WERI-Rb-1 (cell line): Measurements from ENCODE around the gene USP32.

Experiments used
- DNase-seq: peaks from one replicate; pipeline ENCODE4 v3.0.0-alpha.2; 2020
- H3K27ac ChIP-seq: fragments of 250-450 bp; sonication (Bioruptor Pico); 2 replicates; pipeline ENCODE4 v1.5.1; 2020; ENCODE audit warnings: mild to moderate bottlenecking, moderate library complexity
- H3K27me3 ChIP-seq: fragments of 250-450 bp; sonication (Bioruptor Pico); 2 replicates; pipeline ENCODE4 v1.5.1; 2021; ENCODE audit warnings: mild to moderate bottlenecking, low read depth, moderate library complexity; ENCODE audit not compliant: insufficient read depth, severe bottlenecking
- H3K36me3 ChIP-seq: fragments of 250-450 bp; sonication (Bioruptor Pico); 2 replicates; pipeline ENCODE4 v1.5.1; 2020; ENCODE audit warnings: mild to moderate bottlenecking, moderate library complexity
- H3K4me3 ChIP-seq: 2 replicates; pipeline ENCODE4 v1.5.1; 2011; ENCODE audit warnings: low read depth, mild to moderate bottlenecking, control low read depth, low read length
- H3K9me3 ChIP-seq: fragments of 250-450 bp; sonication (Bioruptor Pico); 2 replicates; pipeline ENCODE4 v1.5.1; 2021; ENCODE audit warnings: mild to moderate bottlenecking, moderate library complexity; ENCODE audit not compliant: severe bottlenecking
- CTCF ChIP-seq: IDR thresholded peaks from 2 replicates; pipeline ENCODE4 v1.5.1; 2011; ENCODE audit warnings: low read depth, mild to moderate bottlenecking, control low read depth, inconsistent platforms, low read length

USP32 gene

GRCh38 chr17:60325730-60326524 is 66.0 kb downstream of the USP32 start:
- Histone ChIP-seq H3K9me3 (no peaks in the 10 kb centered on the region), H3K27ac (no peak overlapping the region), H3K4me3 (no peak overlapping the region), H3K27me3 (no peaks in the 10 kb centered on the region), H3K36me3 (peaks cover 8% of the 10 kb centered on the region)
- TF ChIP-seq CTCF: no peak
- no peak for DNase-seq

- Histone ChIP-seq H3K27me3 (no peaks in the 10 kb centered on the region), H3K27ac (no peak overlapping the region), H3K36me3 (peaks cover 7% of the 10 kb centered on the region), H3K4me3 (no peak overlapping the region), H3K9me3 (no peaks in the 10 kb centered on the region)
- TF ChIP-seq CTCF: no peak
- DNase-seq: no peak
Measured at GRCh38 chr17:60323754-60324153, 68.2 kb downstream of the USP32 start.

GRCh38 chr17:60322056-60322387 is 69.9 kb downstream of the USP32 start:
- Histone ChIP-seq H3K36me3 (no peaks in the 10 kb centered on the region; the same call in 1 of the 2 replicates), H3K27ac (no peak overlapping the region), H3K9me3 (no peaks in the 10 kb centered on the region), H3K4me3 (no peak overlapping the region), H3K27me3 (no peaks in the 10 kb centered on the region)
- no peak for DNase-seq
- no peak for TF ChIP-seq CTCF

- Histone ChIP-seq H3K36me3 (no peaks in the 10 kb centered on the region; the same call in 1 of the 2 replicates), H3K9me3 (no peaks in the 10 kb centered on the region), H3K27ac (no peak overlapping the region), H3K27me3 (no peaks in the 10 kb centered on the region), H3K4me3 (no peak overlapping the region)
- TF ChIP-seq CTCF: no peak
- DNase-seq: no peak
Measured at GRCh38 chr17:60321336-60322055, 70.4 kb downstream of the USP32 start.

DNA sequence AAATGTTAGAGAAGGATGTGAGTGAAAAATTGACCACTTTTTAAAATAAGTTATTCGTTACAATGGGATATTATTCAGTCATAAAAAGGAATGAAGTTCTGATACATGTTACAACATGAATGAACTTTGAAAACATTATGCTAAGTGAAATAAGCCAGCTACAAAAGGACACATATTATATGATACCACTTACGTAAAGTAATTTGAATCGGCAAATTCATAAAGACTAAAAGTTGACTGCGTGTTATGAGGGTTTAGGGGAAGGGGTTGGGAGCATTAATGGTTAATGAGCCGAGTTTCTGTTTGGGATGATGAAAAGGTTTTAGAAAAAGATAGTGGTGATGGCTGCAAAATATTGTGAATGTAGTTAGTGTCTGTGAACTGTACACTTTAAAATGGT is 73.1 kb downstream of the USP32 start:
- H3K36me3 ChIP-seq: no peaks in the 10 kb centered on the region
- H3K4me3 ChIP-seq: no peak overlapping the region
- no peak overlapping the region for H3K27ac ChIP-seq
- DNase-seq: no peak
- H3K27me3 ChIP-seq: no peaks in the 10 kb centered on the region
- no peak for TF ChIP-seq CTCF
- H3K9me3 ChIP-seq: no peaks in the 10 kb centered on the region
